GM21526 (cell line): ENCODE measurements around the gene SLC24A5.

Experiments used
- ATAC-seq: cut with Tn5 transposase; IDR thresholded peaks from one replicate; pipeline ENCODE4 v1.9.1; 2021; ENCODE audit warnings: moderate library complexity; ENCODE audit not compliant: unreplicated experiment, low FRiP score

The SLC24A5 gene

DNA sequence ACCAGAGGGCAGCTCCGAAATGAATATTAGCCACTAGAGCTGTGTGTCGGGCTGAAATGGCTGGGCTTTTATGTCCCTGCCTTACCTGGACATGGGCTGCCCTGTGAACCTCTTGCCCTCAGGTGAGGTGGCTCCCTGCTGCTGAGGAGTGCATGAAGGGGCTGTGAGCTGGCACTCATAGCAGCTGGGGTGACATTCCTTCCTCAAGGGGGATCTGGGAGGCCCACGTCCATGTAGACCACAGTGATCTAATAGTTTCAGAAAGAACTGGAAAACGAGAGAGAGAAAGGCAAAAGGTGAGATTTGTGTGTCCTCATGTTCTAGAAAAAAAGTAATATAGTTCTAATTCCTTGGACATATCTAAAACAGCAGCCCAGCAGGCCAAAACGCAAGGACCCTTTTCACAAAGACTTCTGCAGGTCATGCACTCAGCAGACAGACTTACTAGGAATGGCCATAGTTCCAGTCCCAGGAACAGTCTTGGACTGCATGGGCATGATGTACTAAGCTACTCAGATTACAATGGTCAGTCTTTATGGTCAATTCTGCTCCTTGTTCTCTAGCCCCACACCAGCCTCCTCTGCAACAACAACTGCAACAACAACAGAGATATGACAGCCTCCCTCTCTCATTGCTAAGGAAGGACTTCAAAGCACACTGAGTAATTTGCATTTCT is 10.8 kb upstream of the SLC24A5 start:
- ATAC-seq, result no peak

- ATAC-seq, result no peak
Observed at GRCh38 chr15:48112242-48112641, 8.5 kb upstream of the SLC24A5 start.

DNA sequence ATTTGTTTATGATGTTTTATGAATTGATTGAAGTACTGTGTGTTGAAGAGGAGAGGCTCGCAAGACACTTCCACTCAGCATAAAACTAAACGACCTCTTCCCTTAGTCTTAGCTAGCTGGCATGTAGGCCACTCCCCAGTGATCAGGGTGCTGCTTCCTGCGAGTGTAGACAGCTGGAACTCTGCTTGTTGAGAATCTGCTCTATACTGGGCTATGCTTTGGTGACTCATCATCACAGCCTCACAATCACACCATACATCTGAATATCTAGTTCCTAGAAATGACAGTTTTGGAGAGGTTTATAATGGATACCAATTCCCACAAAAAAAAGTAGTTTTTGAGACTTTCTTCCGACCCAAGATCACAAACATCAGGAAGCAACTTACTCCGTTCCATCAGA is 1.5 kb upstream of the SLC24A5 start:
- no peak for ATAC-seq

DNA sequence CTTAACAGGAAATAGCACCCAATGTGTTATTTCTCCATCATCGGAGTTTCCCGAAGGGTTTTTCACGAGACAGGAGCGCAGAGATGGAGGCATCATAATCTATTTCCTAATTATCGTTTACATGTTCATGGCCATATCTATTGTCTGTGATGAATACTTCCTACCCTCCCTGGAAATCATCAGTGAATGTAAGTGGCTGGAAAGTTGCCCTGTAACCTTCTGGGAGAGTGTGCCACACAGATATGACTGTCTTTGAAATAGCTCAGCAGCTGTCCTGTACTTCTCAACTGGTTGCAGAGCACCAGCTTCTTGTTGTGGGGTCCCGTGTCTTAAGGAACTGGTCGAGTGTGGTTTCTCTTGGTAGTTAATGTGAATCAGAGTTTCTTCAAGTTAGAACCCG is 1.1 kb downstream of the SLC24A5 start:
- no peak for ATAC-seq

GRCh38 chr15:48126667-48127355 is 6.0 kb downstream of the SLC24A5 start:
- ATAC-seq, result no peak

- no peak for ATAC-seq
Observed at GRCh38 chr15:48131324-48131723, 10.5 kb downstream of the SLC24A5 start.

GRCh38 chr15:48132874-48133273 is 12.1 kb downstream of the SLC24A5 start:
- no peak for ATAC-seq

- ATAC-seq, result no peak
Observed at GRCh38 chr15:48143856-48144255, 23.1 kb downstream of the SLC24A5 start.

DNA sequence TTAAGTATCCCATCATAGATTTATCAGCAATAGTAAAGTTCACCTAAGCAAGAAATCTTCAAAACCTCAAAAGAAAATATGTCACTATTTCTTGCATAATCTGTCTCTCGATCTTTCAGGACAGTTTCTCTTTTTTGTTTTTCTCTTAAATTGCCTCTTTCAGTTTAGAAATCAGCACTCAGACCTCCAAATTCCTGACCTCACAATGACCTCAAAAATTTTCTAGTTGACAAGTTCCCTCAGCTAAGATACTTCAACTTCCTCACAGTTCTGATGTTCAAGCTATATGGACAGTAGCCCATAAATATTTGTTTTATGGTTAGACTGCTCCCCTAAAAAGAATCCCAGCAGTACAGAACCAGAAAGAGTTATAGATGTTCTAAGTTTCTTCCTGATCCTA is 24.1 kb downstream of the SLC24A5 start:
- no peak for ATAC-seq

DNA sequence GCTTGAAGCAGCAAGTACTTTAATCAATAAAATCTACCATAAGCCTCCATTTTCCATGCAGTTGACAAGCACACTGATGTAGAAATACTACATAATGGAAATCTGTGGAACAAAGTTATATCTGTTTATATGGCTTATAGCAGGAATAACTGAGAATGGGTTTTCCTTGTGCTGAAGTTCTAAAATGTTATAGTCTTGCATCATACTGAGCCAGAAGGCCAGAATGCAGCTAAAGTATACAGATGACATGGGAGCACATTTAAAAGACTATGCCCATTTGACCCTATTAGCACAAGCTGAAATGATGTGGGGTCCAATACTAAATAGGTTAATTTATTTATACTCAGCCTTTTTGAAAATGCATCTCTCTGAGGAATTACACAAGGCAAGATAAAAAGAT is 25.1 kb downstream of the SLC24A5 start:
- ATAC-seq, result no peak

- ATAC-seq, result no peak
Observed at GRCh38 chr15:48147358-48147757, 26.6 kb downstream of the SLC24A5 start.

DNA sequence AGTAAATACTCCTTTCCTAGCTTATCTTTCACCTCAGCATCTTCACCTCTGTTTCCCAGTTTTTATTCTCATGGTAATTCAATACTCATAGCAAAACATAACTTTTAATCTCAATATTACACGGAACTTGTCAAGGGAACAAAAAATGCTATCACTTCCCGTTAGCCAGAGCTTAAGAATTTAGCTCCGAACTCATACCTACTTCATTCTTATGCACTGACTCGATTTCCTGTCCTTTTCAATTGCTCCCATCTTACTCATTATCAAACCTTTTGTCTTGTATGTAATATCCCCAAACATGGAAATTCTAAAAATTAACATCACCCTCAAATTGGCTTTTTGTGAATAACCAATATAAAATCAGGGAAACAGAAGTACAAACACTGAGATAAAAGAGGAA is 29.1 kb downstream of the SLC24A5 start:
- ATAC-seq, result no peak

DNA sequence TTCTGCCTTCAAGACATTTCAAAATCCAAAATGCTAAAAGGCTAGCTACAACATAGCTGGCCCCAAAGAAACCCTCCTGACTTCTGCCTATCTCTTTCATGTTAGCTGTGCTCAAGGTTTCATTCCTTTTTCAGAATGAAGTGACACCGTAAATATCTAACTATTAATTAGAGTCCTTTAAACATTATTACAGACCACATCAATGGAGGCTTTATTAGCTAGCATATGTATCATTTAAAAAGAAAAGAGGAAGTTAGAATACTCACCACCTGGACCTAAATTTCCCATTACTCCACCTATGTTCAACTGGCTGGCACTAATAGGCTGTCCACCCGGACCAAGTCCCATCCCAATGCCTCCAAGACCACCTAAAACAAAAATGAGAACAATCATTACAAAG is 32.7 kb downstream of the SLC24A5 start:
- ATAC-seq, result no peak

- no peak for ATAC-seq
Observed at GRCh38 chr15:48168616-48169015, 47.8 kb downstream of the SLC24A5 start.

GRCh38 chr15:48170981-48171380 is 50.2 kb downstream of the SLC24A5 start:
- ATAC-seq, result no peak

DNA sequence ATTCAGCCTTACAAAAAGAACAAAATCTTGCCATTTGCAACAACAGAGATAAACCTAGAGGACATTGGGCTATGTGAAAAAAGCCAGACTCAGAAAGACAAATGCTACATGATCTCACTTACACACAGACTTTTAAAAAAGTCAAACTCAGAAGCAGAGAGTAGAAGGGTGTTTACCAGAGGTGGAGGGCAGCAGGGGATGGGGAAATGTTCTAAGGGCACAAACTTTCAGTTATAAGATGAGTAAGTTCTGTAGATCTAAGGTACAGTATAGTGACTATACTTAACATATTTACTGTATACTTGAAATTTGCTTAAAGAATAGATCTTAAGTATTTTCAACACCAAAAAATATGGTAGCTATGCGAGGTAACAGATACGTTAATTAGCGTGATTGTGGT is 54.3 kb downstream of the SLC24A5 start:
- ATAC-seq, result no peak

- no peak for ATAC-seq
Observed at GRCh38 chr15:48176112-48176511, 55.3 kb downstream of the SLC24A5 start.

- ATAC-seq, result no peak
Observed at GRCh38 chr15:48176957-48177356, 56.2 kb downstream of the SLC24A5 start.

- ATAC-seq, result peak; percentile 64
Observed at GRCh38 chr15:48177383-48177765, 56.6 kb downstream of the SLC24A5 start.

DNA sequence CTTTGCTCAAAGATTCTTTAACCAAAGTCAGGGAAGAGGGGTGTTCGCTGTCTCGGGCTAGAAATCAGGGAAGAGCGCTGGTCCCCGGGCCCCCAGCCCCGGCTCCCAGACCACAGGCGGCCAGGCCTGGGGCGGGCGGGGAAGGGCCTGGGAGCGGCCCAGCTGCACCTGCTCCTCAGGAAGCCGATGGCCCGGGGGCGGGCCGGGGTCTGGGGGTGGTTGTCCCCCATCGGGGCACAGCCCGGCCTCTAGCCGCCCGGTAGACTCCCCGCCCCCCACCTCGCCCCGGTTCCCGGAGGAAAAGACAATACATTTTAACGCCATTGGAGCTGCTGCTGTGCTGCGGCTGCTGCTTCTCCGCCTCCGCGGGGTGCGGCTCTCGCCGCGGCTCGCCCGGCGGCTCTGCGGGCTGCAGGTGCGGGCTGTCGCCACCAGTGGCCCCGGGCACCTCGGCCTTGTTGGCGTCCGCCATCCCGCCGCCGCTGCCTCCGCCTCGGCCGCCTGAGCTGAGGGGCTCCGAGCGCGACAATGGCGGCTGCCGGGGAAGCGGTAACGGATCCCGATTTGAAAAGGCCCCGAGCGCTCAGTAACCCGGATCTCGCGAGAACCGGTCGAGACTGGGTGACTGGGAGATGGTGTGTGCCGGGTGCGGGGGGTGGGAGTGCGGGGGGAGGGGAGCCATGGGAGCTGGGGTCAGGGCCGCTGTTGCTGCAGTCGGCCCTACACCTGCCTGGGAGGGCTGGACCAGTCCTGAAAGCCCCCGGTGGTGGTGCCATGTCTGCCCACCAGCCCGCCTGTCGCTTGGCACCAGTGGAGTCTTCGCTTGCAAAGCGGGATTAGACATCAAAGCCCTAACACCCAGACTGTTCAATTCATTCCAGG is 57.2 kb downstream of the SLC24A5 start, which contains the start of gene MYEF2:
TSS of gene MYEF2 (minus strand) at position 530 of the 882 bp plus-strand sequence. CDS start at position 472, 58 bp downstream.
- peak; percentile 75 for ATAC-seq

GRCh38 chr15:48178648-48178931 is 57.8 kb downstream of the SLC24A5 start:
- ATAC-seq, result no peak
